AG04449 (cell line): ENCODE measurements around the gene CTSE.

ENCODE experiments used
- CTCF ChIA-PET: fragments of 350-600 bp; formaldehyde crosslinking; extraction: SDS; loops from one replicate; lab custom pipeline; 2021; ENCODE audit warnings: antibody characterized with exemption; lab: Yijun Ruan, JAX
- POLR2A ChIA-PET: fragments of 400-600, 350-600 bp; formaldehyde crosslinking; extraction: SDS; loops from one replicate; lab custom pipeline; 2020; ENCODE audit warnings: antibody characterized with exemption, inconsistent platforms; lab: Yijun Ruan, JAX
- DNase-seq: peaks from one replicate; pipeline ENCODE4 v3.0.0-alpha.2; 2010; ENCODE audit warnings: low read depth, low spot score
- H3K4me3 ChIP-seq: 2 replicates; pipeline ENCODE4 v1.5.1; 2011; ENCODE audit warnings: low read depth, mild to moderate bottlenecking, control low read depth, low read length
- CTCF ChIP-seq: IDR thresholded peaks from one replicate; pipeline ENCODE4 v1.5.1; 2011; ENCODE audit warnings: mild to moderate bottlenecking, moderate library complexity, low read length, control low read depth, inconsistent platforms; ENCODE audit not compliant: insufficient read depth; ENCODE audit errors: missing control alignments

The CTSE gene

GRCh38 chr1:205963352-205964155 lies 60.1 kb downstream of the CTSE start:
- peak; percentile 16 for DNase-seq
- TF ChIP-seq CTCF: no peak
- H3K4me3 ChIP-seq: no peak overlapping the region
- CTCF ChIA-PET: interaction anchor here (2.1 to 16.0 kb wide), 3 partner anchors 15 to 172 kb away, joined by 6 to 171 read pairs (median 10); no protein-coding TSS in a partner anchor
- POLR2A ChIA-PET: interaction anchor here (0.6 kb wide), 1 partner anchor 156 kb away, joined by 3 read pairs; no protein-coding TSS in a partner anchor

DNA sequence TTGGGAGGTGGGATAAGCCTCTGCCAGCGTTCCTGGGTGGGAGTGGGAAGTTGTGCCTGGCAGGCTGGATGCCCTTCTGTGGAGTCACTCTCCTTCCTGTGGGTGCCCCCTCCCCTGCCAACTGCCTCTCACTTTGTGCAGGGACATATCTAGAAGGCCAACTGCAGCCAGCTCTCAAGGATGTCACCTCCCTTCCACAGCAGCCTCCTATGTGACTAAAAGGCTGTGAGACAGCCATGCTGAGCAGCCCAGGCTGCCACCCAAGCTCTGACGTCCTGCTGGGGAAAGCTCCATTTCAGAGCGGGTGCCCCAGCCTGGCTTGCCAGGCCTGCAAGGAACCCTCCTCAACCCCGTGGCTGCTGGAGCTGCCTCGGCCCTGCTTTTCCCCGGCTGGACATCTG lies 60.9 kb downstream of the CTSE start:
- CTCF ChIA-PET: interaction anchor here (0.6 to 16.0 kb wide), 5 partner anchors 16 to 171 kb away, joined by 3 to 171 read pairs (median 6); no protein-coding TSS in a partner anchor

GRCh38 chr1:205961991-205962820 lies 61.5 kb downstream of the CTSE start:
- DNase-seq: no peak
- H3K4me3 ChIP-seq: no peak overlapping the region
- TF ChIP-seq CTCF: no peak
- POLR2A ChIA-PET: interaction anchor here (0.7 kb wide), 1 partner anchor 13 kb away, joined by 3 read pairs; no protein-coding TSS in a partner anchor
- CTCF ChIA-PET: interaction anchor here (0.6 to 16.0 kb wide), 9 partner anchors 9 to 370 kb away, joined by 3 to 171 read pairs (median 6); no protein-coding TSS in a partner anchor

More for the DNA sequence above, 60.9 kb downstream of the CTSE start:
- no peak for TF ChIP-seq CTCF
- no peak overlapping the region for H3K4me3 ChIP-seq
- no peak for DNase-seq
- POLR2A ChIA-PET: interaction anchor here (0.6 to 0.7 kb wide), 2 partner anchors 14 to 155 kb away, joined by 3 read pairs; no protein-coding TSS in a partner anchor

- TF ChIP-seq CTCF: no peak
- DNase-seq: no peak
- ChIA-PET CTCF (interaction anchor here (0.7 to 16.0 kb wide), 9 partner anchors 8 to 369 kb away, joined by 3 to 171 read pairs (median 6); no protein-coding TSS in a partner anchor), POLR2A (no interaction called here)
- H3K4me3 ChIP-seq: no peak overlapping the region
These were observed 62.3 kb downstream of the CTSE start for GRCh38 chr1:205961405-205961804.

DNA sequence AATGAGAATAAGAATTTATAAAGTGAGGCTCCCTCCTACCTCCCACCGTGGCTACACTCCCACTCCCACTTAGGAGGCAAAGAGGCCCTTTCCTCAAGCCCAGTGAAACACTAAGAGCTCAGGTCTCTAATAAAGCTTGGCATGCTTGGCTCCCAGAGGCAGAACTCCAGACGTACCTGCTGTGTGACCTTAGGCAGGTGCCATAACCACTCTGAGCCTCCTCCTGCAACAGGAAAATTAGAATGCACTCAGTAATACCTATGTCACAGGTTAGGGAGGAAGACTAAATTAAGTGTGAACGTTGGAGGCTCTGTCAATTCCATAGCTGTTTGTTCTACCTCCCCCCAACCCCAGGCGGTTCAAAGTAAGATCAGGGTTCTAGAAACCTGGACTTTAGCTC lies 63.9 kb downstream of the CTSE start:
- TF ChIP-seq CTCF: no peak
- POLR2A ChIA-PET: no interaction called here
- no peak for DNase-seq
- no peak overlapping the region for H3K4me3 ChIP-seq
- CTCF ChIA-PET: interaction anchor here (1.0 to 16.0 kb wide), 6 partner anchors 9 to 168 kb away, joined by 3 to 171 read pairs (median 3); no protein-coding TSS in a partner anchor
